Effector CD4-positive, alpha-beta T cell (primary cell): Measurements from ENCODE around the gene CORO2A.

Experiments used
- DNase-seq: peaks from one replicate; pipeline ENCODE4 v3.0.0-alpha.2; 2020

CORO2A gene

GRCh38 chr9:98219794-98220370 is 27.4 kb upstream of the CORO2A start:
- DNase-seq, result no peak

- no peak for DNase-seq
These were observed 26.9 kb upstream of the CORO2A start for GRCh38 chr9:98219364-98219716.

- no peak for DNase-seq
These were observed 26.3 kb upstream of the CORO2A start for GRCh38 chr9:98218562-98219363.

GRCh38 chr9:98217255-98217654 is 24.8 kb upstream of the CORO2A start:
- no peak for DNase-seq

GRCh38 chr9:98216391-98216790 is 24.0 kb upstream of the CORO2A start:
- no peak for DNase-seq

- peak; percentile 10 for DNase-seq
These were observed 23.4 kb upstream of the CORO2A start for GRCh38 chr9:98215821-98216220.

GRCh38 chr9:98215271-98215670 is 22.8 kb upstream of the CORO2A start:
- DNase-seq, result no peak

GRCh38 chr9:98214811-98215210 is 22.4 kb upstream of the CORO2A start:
- DNase-seq, result no peak

GRCh38 chr9:98211260-98211659 is 18.8 kb upstream of the CORO2A start:
- DNase-seq, result no peak

- no peak for DNase-seq
These were observed 18.0 kb upstream of the CORO2A start for GRCh38 chr9:98210435-98210834.

GRCh38 chr9:98209530-98209929 is 17.1 kb upstream of the CORO2A start:
- no peak for DNase-seq

- DNase-seq, result no peak
These were observed 16.2 kb upstream of the CORO2A start for GRCh38 chr9:98208635-98209034.

- no peak for DNase-seq
These were observed 15.2 kb upstream of the CORO2A start for GRCh38 chr9:98207606-98208005.

- DNase-seq, result no peak
These were observed 14.3 kb upstream of the CORO2A start for GRCh38 chr9:98206754-98207153.

- DNase-seq, result no peak
These were observed 12.3 kb upstream of the CORO2A start for GRCh38 chr9:98204692-98205091.

GRCh38 chr9:98203153-98203552 is 10.7 kb upstream of the CORO2A start:
- DNase-seq, result no peak

GRCh38 chr9:98202252-98202651 is 9.8 kb upstream of the CORO2A start:
- DNase-seq, result no peak

GRCh38 chr9:98201749-98202148 is 9.3 kb upstream of the CORO2A start:
- no peak for DNase-seq

GRCh38 chr9:98201102-98201501 is 8.7 kb upstream of the CORO2A start:
- DNase-seq, result no peak

GRCh38 chr9:98199388-98200033 is 7.1 kb upstream of the CORO2A start:
- DNase-seq, result no peak

GRCh38 chr9:98195671-98196070 is 3.2 kb upstream of the CORO2A start:
- no peak for DNase-seq

GRCh38 chr9:98193336-98193944 is 1.0 kb upstream of the CORO2A start:
- no peak for DNase-seq

- DNase-seq, result peak; percentile 9
These were observed 550 bp downstream of the CORO2A start for GRCh38 chr9:98191671-98192502.
